Progenitor cell of endocrine pancreas (in vitro differentiated cells): ENCODE data around the gene CCNB2. TPM values are rescaled to one million over a fixed set of nuclear protein-coding genes. Genes with fewer than 3 reads are reported as not detected.
"Not testable (repeated sequence)": the region's sequence is repeated elsewhere in the genome, so short reads cannot be mapped to it uniquely, and the experiment has no call there.

Experiments used
- DNase-seq: peaks from one replicate; pipeline ENCODE4 v3.0.0; 2021; ENCODE audit warnings: low spot score; ENCODE audit not compliant: unreplicated experiment
- H3K27ac Mint-ChIP-seq: 2 replicates; pipeline ENCODE4 v1.8.0; 2021; ENCODE audit warnings: mild to moderate bottlenecking, moderate library complexity, mixed read lengths
- H3K27me3 Mint-ChIP-seq: 2 replicates; pipeline ENCODE4 v1.8.0; 2021; ENCODE audit warnings: mixed read lengths
- H3K36me3 Mint-ChIP-seq: 2 replicates; pipeline ENCODE4 v1.8.0; 2022; ENCODE audit warnings: mixed read lengths; ENCODE audit not compliant: insufficient read depth
- H3K4me1 Mint-ChIP-seq: 2 replicates; pipeline ENCODE4 v1.8.0; 2021; ENCODE audit warnings: low read depth, mixed read lengths
- H3K4me3 Mint-ChIP-seq: 2 replicates; pipeline ENCODE4 v1.8.0; 2021; ENCODE audit warnings: low read depth, mild to moderate bottlenecking, moderate library complexity, mixed read lengths
- H3K9me3 Mint-ChIP-seq: 2 replicates; pipeline ENCODE4 v1.8.0; 2021; ENCODE audit warnings: low read depth, mixed read lengths
- total RNA-seq: library from RNA; stranded (reverse); gene quantifications from 2 replicates; pipeline ENCODE4 v1.2.1, GENCODE V29; 2021
- TF ChIP-seq, protein P1 (sequence below): fragments of 200-600 bp; sonication (generic); IDR thresholded peaks from one replicate; pipeline ENCODE4 v1.5.0; 2021; ENCODE audit warnings: antibody characterized with exemption, mild to moderate bottlenecking; ENCODE audit not compliant: unreplicated experiment

Gene CCNB2
- total RNA-seq, 1 donor from 2014 or later: 40.9 TPM

GRCh38 chr15:59119625-59120024, 14.7 kb downstream of the CCNB2 start:
- no peak overlapping the region for H3K27ac Mint-ChIP-seq
- H3K4me3 Mint-ChIP-seq: no peak overlapping the region
- H3K9me3 Mint-ChIP-seq: no peaks in the 10 kb centered on the region
- peaks cover 5% of the 10 kb centered on the region for H3K4me1 Mint-ChIP-seq
- TF ChIP-seq, protein P1, sequence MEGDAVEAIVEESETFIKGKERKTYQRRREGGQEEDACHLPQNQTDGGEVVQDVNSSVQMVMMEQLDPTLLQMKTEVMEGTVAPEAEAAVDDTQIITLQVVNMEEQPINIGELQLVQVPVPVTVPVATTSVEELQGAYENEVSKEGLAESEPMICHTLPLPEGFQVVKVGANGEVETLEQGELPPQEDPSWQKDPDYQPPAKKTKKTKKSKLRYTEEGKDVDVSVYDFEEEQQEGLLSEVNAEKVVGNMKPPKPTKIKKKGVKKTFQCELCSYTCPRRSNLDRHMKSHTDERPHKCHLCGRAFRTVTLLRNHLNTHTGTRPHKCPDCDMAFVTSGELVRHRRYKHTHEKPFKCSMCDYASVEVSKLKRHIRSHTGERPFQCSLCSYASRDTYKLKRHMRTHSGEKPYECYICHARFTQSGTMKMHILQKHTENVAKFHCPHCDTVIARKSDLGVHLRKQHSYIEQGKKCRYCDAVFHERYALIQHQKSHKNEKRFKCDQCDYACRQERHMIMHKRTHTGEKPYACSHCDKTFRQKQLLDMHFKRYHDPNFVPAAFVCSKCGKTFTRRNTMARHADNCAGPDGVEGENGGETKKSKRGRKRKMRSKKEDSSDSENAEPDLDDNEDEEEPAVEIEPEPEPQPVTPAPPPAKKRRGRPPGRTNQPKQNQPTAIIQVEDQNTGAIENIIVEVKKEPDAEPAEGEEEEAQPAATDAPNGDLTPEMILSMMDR: no peak
- DNase-seq: no peak
- H3K36me3 Mint-ChIP-seq: peaks cover 17% of the 10 kb centered on the region
- no peaks in the 10 kb centered on the region for H3K27me3 Mint-ChIP-seq

DNA sequence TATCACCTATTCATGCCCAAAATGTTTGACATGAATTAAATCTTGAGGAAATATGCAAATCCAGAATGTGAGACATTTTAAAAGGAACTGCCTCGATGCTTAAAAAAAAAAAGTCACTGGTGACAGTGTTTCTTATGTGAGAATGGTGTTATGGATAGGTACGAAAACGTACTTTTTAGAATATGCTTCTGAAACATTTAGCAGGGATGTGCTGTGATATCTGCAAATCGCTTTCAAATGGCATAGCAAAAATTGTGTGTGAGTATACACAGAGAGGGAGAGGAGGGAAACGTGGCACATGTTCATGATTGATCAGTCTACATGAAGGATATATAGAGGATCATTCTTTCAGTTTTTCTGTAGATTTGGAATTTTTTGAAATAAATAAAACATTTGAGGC, 16.0 kb downstream of the CCNB2 start:
- Mint-ChIP-seq H3K27ac (no peak overlapping the region), H3K27me3 (no peaks in the 10 kb centered on the region), H3K36me3 (peaks cover 19% of the 10 kb centered on the region), H3K4me1 (no peaks in the 10 kb centered on the region), H3K9me3 (no peaks in the 10 kb centered on the region), H3K4me3 (no peak overlapping the region)
- DNase-seq: no peak
- TF ChIP-seq, protein P1: no peak

- H3K36me3 Mint-ChIP-seq: peaks cover 50% of the 10 kb centered on the region
- no peak overlapping the region for H3K4me3 Mint-ChIP-seq
- TF ChIP-seq, protein P1: no peak
- H3K4me1 Mint-ChIP-seq: no peaks in the 10 kb centered on the region
- DNase-seq: no peak
- no peak overlapping the region for H3K27ac Mint-ChIP-seq
- H3K27me3 Mint-ChIP-seq: no peaks in the 10 kb centered on the region
- H3K9me3 Mint-ChIP-seq: peaks cover 15% of the 10 kb centered on the region
Measured at GRCh38 chr15:59124261-59124660, 19.3 kb downstream of the CCNB2 start.

GRCh38 chr15:59125683-59126082, 20.7 kb downstream of the CCNB2 start:
- not testable (repeated sequence) for H3K4me3 Mint-ChIP-seq, H3K27ac Mint-ChIP-seq, H3K27me3 Mint-ChIP-seq, DNase-seq, H3K4me1 Mint-ChIP-seq
- Mint-ChIP-seq H3K9me3 (peaks cover 26% of the 10 kb centered on the region), H3K36me3 (peaks cover 62% of the 10 kb centered on the region)

DNA sequence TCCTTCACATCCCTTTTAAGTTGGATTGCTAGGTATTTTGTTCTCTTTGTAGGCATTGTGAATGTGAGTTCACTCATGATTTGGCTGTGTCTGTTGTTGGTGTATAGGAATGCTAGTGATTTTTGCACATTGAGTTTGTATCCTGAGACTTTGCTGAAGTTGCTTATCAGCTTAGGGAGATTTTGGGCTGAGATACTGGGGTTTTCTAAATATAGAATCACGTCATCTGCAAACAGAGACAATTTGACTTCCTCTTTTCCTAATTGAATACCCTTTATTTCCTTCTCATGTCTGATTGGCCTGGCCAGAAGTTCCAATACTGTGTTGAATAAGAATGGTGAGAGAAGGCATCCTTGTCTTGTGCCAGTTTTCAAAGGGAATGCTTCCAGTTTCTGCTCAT, 22.3 kb downstream of the CCNB2 start:
- Mint-ChIP-seq H3K36me3 (peaks cover 66% of the 10 kb centered on the region), H3K9me3 (peaks cover 26% of the 10 kb centered on the region)
- not testable (repeated sequence) for H3K4me1 Mint-ChIP-seq, H3K4me3 Mint-ChIP-seq, DNase-seq, H3K27ac Mint-ChIP-seq, H3K27me3 Mint-ChIP-seq

GRCh38 chr15:59131456-59131855, 26.5 kb downstream of the CCNB2 start:
- Mint-ChIP-seq H3K4me3 (no peak overlapping the region), H3K27ac (no peak overlapping the region), H3K4me1 (no peaks in the 10 kb centered on the region), H3K27me3 (no peaks in the 10 kb centered on the region), H3K9me3 (peaks cover 26% of the 10 kb centered on the region), H3K36me3 (peaks cover 54% of the 10 kb centered on the region)
- DNase-seq: no peak
- TF ChIP-seq, protein P1: no peak
